MG63 (cell line): ENCODE measurements around the gene CYSRT1. TPM values are rescaled to one million over a fixed set of nuclear protein-coding genes. Genes with fewer than 3 reads are reported as not detected.
A peak's percentile ranks its signal among the peaks of the same experiment; 100 is the strongest.

Source experiments
- DNase-seq: peaks from one replicate; pipeline ENCODE4 v3.0.0-alpha.2; 2020
- H3K27me3 ChIP-seq: fragments of 250-450 bp; sonication (Bioruptor Pico); 2 replicates; pipeline ENCODE4 v1.5.1; 2020; ENCODE audit warnings: mild to moderate bottlenecking, moderate library complexity
- H3K36me3 ChIP-seq: fragments of 250-450 bp; sonication (Bioruptor Pico); 2 replicates; pipeline ENCODE4 v1.5.1; 2020; ENCODE audit warnings: mild to moderate bottlenecking, moderate library complexity
- H3K4me3 ChIP-seq: fragments of 250-450 bp; sonication (Bioruptor Pico); 2 replicates; pipeline ENCODE4 v1.5.1; 2020; ENCODE audit warnings: mild to moderate bottlenecking, moderate library complexity
- H3K9me3 ChIP-seq: fragments of 250-450 bp; sonication (Bioruptor Pico); 2 replicates; pipeline ENCODE4 v1.5.1; 2020; ENCODE audit warnings: mild to moderate bottlenecking, moderate library complexity
- total RNA-seq: library from RNA; depleted of rRNA; stranded (reverse); fragments of >200 nt; shearing (Covaris generic); gene quantifications from 2 replicates; pipeline ENCODE4 v1.2.3, GENCODE V29; 2014; ENCODE audit warnings: low replicate concordance; rRNA removed

Gene CYSRT1, protein sequence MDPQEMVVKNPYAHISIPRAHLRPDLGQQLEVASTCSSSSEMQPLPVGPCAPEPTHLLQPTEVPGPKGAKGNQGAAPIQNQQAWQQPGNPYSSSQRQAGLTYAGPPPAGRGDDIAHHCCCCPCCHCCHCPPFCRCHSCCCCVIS
- total RNA-seq = 0.89 and 1.5 TPM in 2 replicates

GRCh38 chr9:137224830-137225694, at the start of gene CYSRT1:
CYSRT1 (plus strand) TSS chr9:137225174; CDS start chr9:137225622, 448 bp downstream.
- peak; percentile 76 for DNase-seq
- no peaks in the 10 kb centered on the region for H3K36me3 ChIP-seq

DNA sequence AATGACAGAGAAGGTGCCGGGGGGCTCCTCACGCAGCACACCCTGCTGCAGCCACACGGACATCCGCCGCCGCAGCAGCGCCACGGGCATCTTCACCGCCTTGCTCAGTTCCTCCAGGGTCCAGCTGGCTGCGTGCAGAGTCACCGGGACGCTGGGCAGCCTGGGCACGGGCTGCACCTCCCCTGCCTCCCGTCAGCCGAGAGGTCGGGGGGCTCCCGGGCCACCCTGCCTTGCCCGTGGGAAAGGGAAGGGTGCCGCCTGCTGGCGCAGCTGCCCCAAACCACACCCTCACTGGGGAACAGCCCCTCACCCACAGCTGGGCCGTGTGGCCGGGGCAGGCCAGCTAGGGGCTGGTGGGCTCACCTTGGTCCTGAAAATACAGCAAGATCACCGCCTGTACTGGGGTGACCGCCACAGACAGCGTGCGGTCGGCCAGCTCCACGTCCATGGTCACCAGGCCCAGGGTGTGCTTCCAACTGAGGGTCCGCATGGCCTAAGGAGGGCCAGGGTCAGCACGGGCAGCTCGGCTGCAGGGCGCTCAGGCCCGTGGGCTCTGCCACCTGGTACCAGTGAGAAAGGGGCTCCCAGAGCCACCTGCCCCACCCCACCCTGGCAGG, 49.5 kb upstream of the CYSRT1 start:
- no peak overlapping the region for H3K4me3 ChIP-seq
- H3K36me3 ChIP-seq = peaks cover 2% of the 10 kb centered on the region
- H3K27me3 ChIP-seq = no peaks in the 10 kb centered on the region
- DNase-seq = no peak
- no peaks in the 10 kb centered on the region for H3K9me3 ChIP-seq

More at GRCh38 chr9:137224830-137225694, at the start of gene CYSRT1:
- H3K27me3 ChIP-seq = no peaks in the 10 kb centered on the region
- H3K4me3 ChIP-seq = peak within 1 kb of the TSS; percentile 85
- no peaks in the 10 kb centered on the region for H3K9me3 ChIP-seq

GRCh38 chr9:137176302-137177182, 48.4 kb upstream of the CYSRT1 start:
- peak; percentile 25 for DNase-seq
- Histone ChIP-seq H3K4me3 (no peak overlapping the region), H3K9me3 (no peaks in the 10 kb centered on the region), H3K27me3 (no peaks in the 10 kb centered on the region), H3K36me3 (peaks cover 2% of the 10 kb centered on the region)

DNA sequence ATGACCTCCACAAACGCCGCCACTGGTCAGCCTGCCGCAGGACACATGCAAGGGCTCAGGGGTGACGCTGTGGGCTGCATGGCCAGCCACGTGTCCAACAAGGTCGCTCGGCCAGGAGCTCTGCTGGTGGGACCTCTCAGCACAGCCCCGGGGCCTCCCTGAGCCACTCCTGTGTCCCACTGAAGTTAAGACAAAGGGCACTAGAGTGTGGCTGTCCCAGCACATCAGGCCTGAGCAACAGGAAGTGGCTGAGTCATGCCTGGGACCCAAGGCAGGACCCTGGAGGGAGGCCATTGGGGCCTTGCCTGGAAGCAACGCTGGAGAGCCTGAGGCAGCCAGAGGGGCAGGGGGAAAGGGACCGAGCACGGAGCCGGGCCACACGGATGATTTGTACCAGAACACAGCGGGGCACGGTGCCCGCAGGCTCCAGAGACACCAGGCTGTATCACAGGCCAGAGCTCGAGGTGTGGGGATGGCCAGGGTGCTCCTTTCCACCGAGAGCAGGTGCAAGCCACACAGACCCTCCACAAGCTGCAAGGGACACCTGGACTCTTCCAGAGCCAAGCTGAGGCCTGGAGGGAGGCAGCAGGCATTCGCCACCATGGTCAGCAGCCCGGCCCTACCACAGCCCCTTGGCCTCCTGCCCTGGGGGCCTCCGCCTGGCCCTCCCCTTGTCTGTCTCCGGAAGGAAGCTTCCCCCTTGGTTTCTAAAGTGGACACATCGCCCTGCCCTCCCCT, 46.6 kb upstream of the CYSRT1 start:
- Histone ChIP-seq H3K9me3 (no peaks in the 10 kb centered on the region), H3K27me3 (no peaks in the 10 kb centered on the region), H3K36me3 (peaks cover 7% of the 10 kb centered on the region), H3K4me3 (no peak overlapping the region)
- DNase-seq = no peak

DNA sequence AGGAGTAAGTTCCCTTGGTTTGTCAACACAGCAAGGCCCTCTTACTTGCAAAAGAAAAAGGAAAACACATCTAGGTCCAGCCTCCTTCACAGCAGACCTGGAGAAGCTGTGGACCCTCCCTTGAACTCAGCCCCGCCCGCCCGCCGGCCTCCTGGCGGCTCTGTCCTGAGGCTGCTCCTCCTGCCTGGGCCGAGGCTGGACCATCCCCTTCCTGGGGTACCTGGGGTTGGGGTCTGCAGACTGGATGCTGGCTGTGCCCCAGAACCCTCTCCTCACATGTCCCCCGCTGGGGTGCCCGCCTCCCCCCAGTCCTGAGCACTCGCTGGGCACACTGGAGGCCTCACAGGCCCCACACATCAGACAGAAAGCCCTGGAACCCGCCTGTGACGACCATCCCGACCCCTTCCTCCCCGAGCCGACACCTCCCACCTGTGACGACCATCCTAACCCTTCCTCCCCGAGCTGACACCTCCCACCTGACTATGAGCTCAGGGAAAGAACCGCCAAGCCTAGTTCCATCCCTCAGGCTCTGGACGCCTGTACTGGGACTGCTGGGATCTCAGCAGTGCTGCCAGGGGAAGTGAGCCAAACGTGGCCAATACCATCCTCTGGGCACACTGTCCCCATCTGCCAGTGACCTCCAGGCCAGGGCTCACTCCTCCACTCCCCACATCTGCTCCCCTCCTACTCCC, 45.9 kb upstream of the CYSRT1 start:
- DNase-seq = no peak
- no peak overlapping the region for H3K4me3 ChIP-seq

DNA sequence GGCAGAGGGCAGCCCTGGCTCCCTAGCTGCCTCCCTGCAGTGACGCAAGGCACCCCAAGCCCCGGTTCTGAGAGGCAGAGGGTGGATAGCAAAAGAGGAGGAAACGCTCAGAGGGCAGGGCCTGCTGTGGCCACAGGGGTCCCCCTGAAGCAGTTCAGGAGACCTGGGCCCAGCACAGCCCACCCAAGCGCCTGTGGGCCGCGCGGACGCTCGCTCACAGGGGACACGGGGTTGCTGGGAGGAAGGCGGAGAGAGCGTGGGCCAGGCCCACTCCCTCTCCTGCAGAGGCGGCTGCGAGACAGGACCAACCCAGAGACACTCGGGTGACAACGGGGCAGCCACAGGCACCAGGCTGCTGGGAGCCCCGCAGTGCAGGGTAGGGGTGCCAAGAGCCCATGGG, 45.2 kb upstream of the CYSRT1 start:
- Histone ChIP-seq H3K27me3 (no peaks in the 10 kb centered on the region), H3K36me3 (peaks cover 7% of the 10 kb centered on the region), H3K9me3 (no peaks in the 10 kb centered on the region), H3K4me3 (no peak overlapping the region)
- DNase-seq = no peak

More for the DNA sequence above, 45.9 kb upstream of the CYSRT1 start:
- peaks cover 7% of the 10 kb centered on the region for H3K36me3 ChIP-seq
- H3K9me3 ChIP-seq = no peaks in the 10 kb centered on the region
- H3K27me3 ChIP-seq = no peaks in the 10 kb centered on the region

GRCh38 chr9:137180491-137180890, 44.5 kb upstream of the CYSRT1 start:
- peaks cover 7% of the 10 kb centered on the region for H3K36me3 ChIP-seq
- no peak for DNase-seq
- no peak overlapping the region for H3K4me3 ChIP-seq
- H3K9me3 ChIP-seq = no peaks in the 10 kb centered on the region
- no peaks in the 10 kb centered on the region for H3K27me3 ChIP-seq

GRCh38 chr9:137181680-137182079, 43.3 kb upstream of the CYSRT1 start:
- Histone ChIP-seq H3K9me3 (no peaks in the 10 kb centered on the region), H3K4me3 (no peak overlapping the region), H3K36me3 (peaks cover 10% of the 10 kb centered on the region), H3K27me3 (no peaks in the 10 kb centered on the region)
- DNase-seq = no peak

GRCh38 chr9:137182836-137183235, 42.1 kb upstream of the CYSRT1 start:
- DNase-seq = no peak
- Histone ChIP-seq H3K4me3 (no peak overlapping the region), H3K36me3 (peaks cover 17% of the 10 kb centered on the region), H3K27me3 (no peaks in the 10 kb centered on the region), H3K9me3 (no peaks in the 10 kb centered on the region)

DNA sequence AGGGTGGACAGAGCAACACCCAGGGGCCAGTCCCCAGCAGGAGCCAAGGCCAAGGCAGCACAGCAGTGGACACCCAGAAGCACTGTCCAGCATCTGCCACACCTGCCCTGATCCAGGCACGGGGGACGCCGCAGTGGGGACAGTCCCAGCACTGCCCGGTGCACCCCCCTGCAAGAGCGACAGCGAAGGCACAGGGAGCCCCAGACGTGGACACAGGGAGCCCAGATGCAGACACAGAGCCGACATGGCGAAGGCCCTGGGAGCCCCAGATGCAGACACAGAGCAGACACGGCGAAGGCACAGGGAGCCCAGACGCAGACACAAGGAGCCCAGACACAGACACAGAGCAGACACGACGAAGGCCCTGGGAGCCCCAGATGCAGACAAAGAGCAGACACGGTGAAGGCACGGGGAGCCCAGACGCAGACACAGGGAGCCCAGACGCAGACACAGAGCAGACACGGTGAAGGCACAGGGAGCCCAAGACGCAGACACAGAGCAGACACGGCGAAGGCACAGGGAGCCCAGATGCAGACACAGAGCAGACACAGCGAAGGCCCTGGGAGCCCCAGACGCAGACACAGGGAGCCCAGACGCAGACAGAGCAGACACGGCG, 40.9 kb upstream of the CYSRT1 start:
- Histone ChIP-seq H3K27me3 (no peaks in the 10 kb centered on the region), H3K9me3 (no peaks in the 10 kb centered on the region), H3K36me3 (peaks cover 15% of the 10 kb centered on the region), H3K4me3 (no peak overlapping the region)
- no peak for DNase-seq

DNA sequence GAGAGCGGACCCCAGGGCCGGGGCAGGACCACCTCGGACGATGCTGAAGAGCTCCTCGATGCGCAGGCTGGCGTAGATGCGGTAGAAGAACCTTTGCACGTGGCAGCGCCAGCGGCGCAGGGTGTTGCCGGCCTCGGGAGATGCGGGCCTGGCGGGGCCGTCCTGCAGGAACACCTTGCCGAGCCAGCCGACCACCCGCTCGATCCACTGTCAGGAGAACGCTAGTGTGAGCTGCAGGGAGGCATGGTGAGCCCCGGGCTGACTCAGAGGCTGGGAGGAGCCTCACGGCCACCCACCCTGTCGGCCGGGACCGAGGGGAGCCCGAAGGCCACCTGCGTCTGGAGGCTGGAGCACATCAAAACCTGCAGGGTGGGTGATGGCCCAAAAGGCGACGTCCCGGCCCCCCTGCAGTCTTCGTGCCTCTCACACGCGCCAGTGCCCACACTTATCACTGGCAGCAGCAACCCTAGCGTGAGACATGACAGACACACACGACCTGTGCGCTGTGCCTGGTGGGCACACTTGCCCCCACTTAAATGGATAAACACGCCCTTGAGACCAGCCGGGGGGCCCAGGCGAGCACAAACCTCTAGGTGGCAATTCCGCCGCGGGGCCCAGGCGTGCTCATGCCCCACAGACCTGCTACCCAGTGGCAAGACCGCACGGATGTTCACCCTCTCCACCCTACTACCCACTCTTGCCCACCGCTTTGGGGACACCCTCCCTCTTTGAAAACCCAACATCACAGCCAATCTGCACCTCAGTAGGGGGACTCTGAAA, 39.9 kb upstream of the CYSRT1 start:
- peaks cover 22% of the 10 kb centered on the region for H3K36me3 ChIP-seq
- H3K27me3 ChIP-seq = no peaks in the 10 kb centered on the region
- H3K4me3 ChIP-seq = no peak overlapping the region
- H3K9me3 ChIP-seq = no peaks in the 10 kb centered on the region
- no peak for DNase-seq

DNA sequence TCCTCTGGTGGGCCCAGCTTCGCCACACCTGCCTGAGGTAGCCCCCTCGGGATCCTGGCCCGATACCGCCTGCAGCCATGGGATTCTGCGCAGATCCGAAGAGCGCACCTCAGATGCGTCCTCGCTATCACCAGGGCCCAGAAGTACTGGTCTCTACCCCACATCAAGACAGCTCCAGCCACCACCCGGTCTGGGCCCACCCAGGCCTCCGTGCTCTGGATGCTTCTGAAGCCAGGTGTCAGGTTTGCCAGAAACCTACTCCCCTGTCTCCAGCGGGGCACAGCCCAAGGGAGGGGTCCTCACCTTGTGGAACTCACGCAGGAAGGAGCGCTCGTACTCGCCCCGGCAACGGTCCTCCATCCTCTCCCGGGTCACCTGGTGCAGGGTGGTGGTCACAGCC, 39.1 kb upstream of the CYSRT1 start:
- DNase-seq = no peak
- Histone ChIP-seq H3K27me3 (no peaks in the 10 kb centered on the region), H3K9me3 (no peaks in the 10 kb centered on the region), H3K4me3 (no peak overlapping the region), H3K36me3 (peaks cover 23% of the 10 kb centered on the region)

DNA sequence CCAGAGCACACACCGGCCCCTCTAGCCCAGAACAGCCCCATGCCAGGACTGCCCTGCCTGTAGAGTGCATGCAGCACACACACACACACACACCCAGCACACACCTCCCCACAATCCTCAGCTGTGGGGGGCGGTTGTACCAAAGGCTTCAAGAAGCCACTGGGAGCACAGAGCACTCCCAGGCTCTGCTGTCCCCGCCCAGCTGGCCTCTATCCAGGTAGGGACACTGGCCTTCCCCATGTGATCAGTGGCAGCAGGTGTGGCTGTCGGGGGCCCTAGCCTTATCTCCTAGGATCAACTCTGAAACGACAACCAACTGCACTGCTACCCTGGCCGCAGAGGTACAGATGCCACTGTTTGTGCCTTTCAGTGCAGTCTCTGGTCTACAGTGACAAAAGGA, 38.6 kb upstream of the CYSRT1 start:
- Histone ChIP-seq H3K4me3 (no peak overlapping the region), H3K27me3 (no peaks in the 10 kb centered on the region), H3K9me3 (no peaks in the 10 kb centered on the region), H3K36me3 (peaks cover 23% of the 10 kb centered on the region)
- no peak for DNase-seq

DNA sequence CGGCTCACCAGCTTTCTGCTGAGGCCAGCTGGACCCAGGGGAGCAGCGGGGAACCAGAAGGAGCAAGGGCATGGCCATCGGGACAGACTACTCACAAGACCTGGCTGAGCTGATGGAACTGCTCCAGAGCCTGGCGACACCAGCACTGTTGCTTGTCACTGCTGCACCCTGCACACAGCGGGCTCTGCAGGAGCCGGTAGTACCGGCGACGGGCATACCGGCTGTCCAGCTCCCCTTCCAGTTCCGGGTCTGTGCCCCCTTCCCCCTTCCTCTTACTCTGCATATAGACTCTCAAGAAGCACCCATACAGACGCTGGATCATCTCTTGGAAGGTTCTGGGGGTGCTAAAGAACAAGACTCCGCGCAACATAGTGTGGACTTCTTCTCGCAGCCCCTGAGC, 37.6 kb upstream of the CYSRT1 start:
- Histone ChIP-seq H3K4me3 (peak overlapping the region; percentile 88), H3K36me3 (peaks cover 23% of the 10 kb centered on the region)
- DNase-seq = no peak

More for the DNA sequence above, 37.6 kb upstream of the CYSRT1 start:
- Histone ChIP-seq H3K27me3 (no peaks in the 10 kb centered on the region), H3K9me3 (no peaks in the 10 kb centered on the region)
